OCI-LY1 (cell line): Measurements from ENCODE around the gene CALU.

Experiments used
- EZH2 ChIP-seq: fragments of 200-600 bp; sonication (generic), shearing (Covaris generic); IDR thresholded peaks from 2 replicates; pipeline ENCODE4 v1.8.0; 2017; ENCODE audit warnings: borderline replicate concordance, mixed run types, mild to moderate bottlenecking, antibody characterized with exemption, low read length, moderate library complexity, mixed read lengths
- TF ChIP-seq, protein P1 (sequence below): fragments of 200-600 bp; sonication (generic), shearing (Covaris generic); IDR thresholded peaks from 2 replicates; pipeline ENCODE4 v1.5.1; 2017; ENCODE audit warnings: mild to moderate bottlenecking, antibody characterized with exemption, low read length, moderate library complexity, mixed read lengths

DNA sequence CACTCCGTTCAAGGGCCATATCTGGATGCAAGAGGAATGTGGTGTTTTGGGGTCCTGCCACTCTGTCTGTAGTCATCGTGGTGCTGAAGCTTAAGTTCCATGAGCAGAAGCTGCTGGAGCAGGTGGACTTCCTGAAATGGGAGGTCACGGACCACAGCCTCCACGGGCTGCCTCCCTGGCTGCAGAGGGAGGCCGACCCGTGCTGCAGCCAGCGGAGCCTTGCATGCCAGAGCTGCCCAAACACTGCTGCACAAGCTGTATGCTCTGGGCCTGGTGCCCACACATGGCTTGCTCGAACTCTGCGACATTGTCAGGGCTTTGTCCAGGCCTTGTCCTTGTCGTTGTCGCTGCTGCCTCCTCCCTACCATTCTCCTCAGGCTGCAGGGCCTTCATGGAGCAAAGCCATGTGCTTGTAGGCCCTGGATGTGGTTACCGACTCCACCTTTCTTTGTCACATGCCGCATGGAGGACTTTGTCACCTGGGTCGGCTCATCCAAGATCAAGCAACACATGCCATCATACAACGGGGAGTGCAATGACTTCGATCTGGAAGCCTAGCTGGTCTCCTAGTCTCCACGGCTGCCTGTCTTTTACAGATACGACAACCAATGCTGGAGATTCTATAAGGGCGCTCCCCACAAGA, 45.7 kb upstream of the CALU start:
- TF ChIP-seq, protein P1, sequence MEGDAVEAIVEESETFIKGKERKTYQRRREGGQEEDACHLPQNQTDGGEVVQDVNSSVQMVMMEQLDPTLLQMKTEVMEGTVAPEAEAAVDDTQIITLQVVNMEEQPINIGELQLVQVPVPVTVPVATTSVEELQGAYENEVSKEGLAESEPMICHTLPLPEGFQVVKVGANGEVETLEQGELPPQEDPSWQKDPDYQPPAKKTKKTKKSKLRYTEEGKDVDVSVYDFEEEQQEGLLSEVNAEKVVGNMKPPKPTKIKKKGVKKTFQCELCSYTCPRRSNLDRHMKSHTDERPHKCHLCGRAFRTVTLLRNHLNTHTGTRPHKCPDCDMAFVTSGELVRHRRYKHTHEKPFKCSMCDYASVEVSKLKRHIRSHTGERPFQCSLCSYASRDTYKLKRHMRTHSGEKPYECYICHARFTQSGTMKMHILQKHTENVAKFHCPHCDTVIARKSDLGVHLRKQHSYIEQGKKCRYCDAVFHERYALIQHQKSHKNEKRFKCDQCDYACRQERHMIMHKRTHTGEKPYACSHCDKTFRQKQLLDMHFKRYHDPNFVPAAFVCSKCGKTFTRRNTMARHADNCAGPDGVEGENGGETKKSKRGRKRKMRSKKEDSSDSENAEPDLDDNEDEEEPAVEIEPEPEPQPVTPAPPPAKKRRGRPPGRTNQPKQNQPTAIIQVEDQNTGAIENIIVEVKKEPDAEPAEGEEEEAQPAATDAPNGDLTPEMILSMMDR = no peak
- TF ChIP-seq EZH2 = no peak
